PFSK-1 (cell line): Measurements from ENCODE around the gene AGPAT3.

Source experiments
- FOXP2 ChIP-seq: optimal IDR thresholded peaks from 2 replicates; pipeline ENCODE3; 2011; ENCODE audit warnings: borderline replicate concordance, control low read depth, inconsistent platforms; ENCODE audit not compliant: insufficient read depth; ENCODE audit errors: extremely low read length, extremely low read depth
- POLR2AphosphoS5 ChIP-seq: IDR thresholded peaks from 2 replicates; pipeline ENCODE4 v1.6.1; 2012; ENCODE audit warnings: low read depth, mild to moderate bottlenecking, control low read depth, low read length, moderate library complexity
- REST ChIP-seq, 2 experiments: IDR thresholded peaks; 2 replicates each; pipeline versions ENCODE4 v1.6.1 to v1.8.0; 2011 to 2012; ENCODE audit warnings: low read depth in 2 of 2, low read length in 2 of 2, control low read depth in 1 of 2, inconsistent platforms in 1 of 2, mild to moderate bottlenecking in 1 of 2, moderate library complexity in 1 of 2; ENCODE audit not compliant: insufficient read depth in 1 of 2
- SIN3A ChIP-seq: IDR thresholded peaks from 2 replicates; pipeline ENCODE4 v1.6.1; 2012; ENCODE audit warnings: mild to moderate bottlenecking, low read length, moderate library complexity, borderline replicate concordance; ENCODE audit not compliant: insufficient read depth
- TAF1 ChIP-seq: IDR thresholded peaks from 2 replicates; pipeline ENCODE4 v1.6.1; 2012; ENCODE audit warnings: low read length, control low read depth, borderline replicate concordance; ENCODE audit not compliant: insufficient read depth

Gene AGPAT3

GRCh38 chr21:43848771-43849170 lies 16.3 kb upstream of the AGPAT3 start:
- TF ChIP-seq SIN3A: no peak
- TF ChIP-seq TAF1: no peak
- no peak for TF ChIP-seq POLR2AphosphoS5
- TF ChIP-seq FOXP2: no peak

GRCh38 chr21:43849532-43850299 lies 15.3 kb upstream of the AGPAT3 start:
- TF ChIP-seq SIN3A: no peak
- TF ChIP-seq TAF1: no peak
- no peak for TF ChIP-seq REST (IDR thresholded peaks at IDR 0.05; ENCODE audit: insufficient read depth in 1 of 2, low read depth in 2 of 2, low read length in 2 of 2)
- no peak for TF ChIP-seq POLR2AphosphoS5
- no peak for TF ChIP-seq FOXP2

- TF ChIP-seq POLR2AphosphoS5 (no peak), SIN3A (no peak), TAF1 (no peak), FOXP2 (no peak), REST (IDR thresholded peaks at IDR 0.05; ENCODE audit: insufficient read depth in 1 of 2, low read depth in 2 of 2, low read length in 2 of 2) (no peak)
Observed at GRCh38 chr21:43850728-43851295, 14.2 kb upstream of the AGPAT3 start.

GRCh38 chr21:43851593-43851992 lies 13.4 kb upstream of the AGPAT3 start:
- no peak for TF ChIP-seq REST (IDR thresholded peaks at IDR 0.05; ENCODE audit: insufficient read depth in 1 of 2, low read depth in 2 of 2, low read length in 2 of 2)
- no peak for TF ChIP-seq SIN3A
- no peak for TF ChIP-seq TAF1
- no peak for TF ChIP-seq FOXP2
- no peak for TF ChIP-seq POLR2AphosphoS5

GRCh38 chr21:43853851-43854772 lies 10.9 kb upstream of the AGPAT3 start:
- TF ChIP-seq TAF1 (no peak), FOXP2 (no peak), REST (IDR thresholded peaks at IDR 0.05; ENCODE audit: insufficient read depth in 1 of 2, low read depth in 2 of 2, low read length in 2 of 2) (no peak), SIN3A (no peak), POLR2AphosphoS5 (no peak)
